DMS53 treated with DMSO at 0.1 percent for 48 hours (cell line): ENCODE results near the gene RHOXF1.
"Not testable (repeated sequence)": the region's sequence is repeated elsewhere in the genome, so short reads cannot be mapped to it uniquely, and the experiment has no call there.

Experiments used
- DNase-seq: peaks from one replicate; lab custom pipeline; 2025; ENCODE audit not compliant: unreplicated experiment; lab: John Stamatoyannopoulos, UW

The RHOXF1 gene

DNA sequence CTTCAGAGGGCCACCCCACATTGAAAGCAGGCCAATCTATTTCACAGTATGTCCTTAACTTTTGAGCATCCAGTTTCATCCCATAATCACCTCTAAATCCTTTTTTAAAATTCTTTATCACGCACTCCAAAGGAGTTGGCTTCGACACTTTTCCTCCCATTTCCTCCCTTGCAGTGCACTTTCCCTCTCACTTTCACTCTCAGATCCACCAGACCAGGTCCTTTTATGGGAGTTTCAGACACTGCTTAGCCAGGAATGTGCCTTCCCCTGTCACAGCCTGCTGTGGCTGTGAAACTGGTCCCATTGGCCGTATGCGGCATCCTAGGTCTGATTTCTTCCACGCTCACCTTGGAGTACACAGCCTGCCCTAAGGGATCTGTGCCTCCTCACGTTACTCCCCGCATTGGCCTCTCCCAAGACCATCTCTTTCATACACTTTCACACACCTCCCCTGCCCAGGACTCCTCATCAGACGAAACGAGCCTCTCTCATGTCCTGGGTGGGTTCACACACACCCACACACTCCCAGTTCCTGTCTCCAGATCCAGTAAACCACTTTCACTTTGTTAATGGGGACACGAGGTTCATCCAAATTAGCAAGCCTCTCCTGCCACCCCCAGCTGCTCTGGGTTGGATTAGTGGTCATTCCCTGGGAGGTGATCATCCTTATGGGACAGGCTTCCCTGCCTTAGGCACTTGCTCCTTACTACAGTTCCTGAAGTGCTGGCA is 28.3 kb downstream of the RHOXF1 start:
- no peak for DNase-seq

DNA sequence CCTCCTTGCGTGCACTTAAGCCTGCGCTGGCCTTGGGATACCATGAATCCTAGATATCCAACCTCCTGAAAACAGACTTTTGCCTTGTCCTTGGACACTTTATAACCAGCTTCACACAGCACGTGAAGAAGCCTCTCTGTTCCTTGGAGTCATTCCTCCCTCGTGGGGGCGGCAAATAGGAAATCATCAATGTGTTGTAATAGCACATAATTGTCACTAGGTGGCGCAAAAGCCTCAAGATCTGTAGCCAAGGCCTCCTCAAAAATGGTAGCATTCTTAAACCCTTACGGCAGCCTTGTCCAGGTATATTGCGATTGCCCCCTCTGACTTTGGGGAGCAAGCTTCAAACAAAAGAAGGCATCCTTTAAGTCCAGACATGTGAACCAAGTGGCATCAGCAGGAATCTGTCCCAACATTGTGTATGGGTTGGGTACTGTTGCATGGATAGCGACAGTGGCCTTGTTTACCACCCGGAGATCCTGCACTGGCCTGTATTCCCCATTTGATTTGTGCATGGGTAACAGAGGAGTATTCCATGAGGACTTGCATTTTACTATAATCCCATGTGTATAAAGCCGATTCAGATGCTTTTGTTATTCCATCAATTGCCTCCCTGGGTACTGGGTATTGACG is 30.0 kb downstream of the RHOXF1 start:
- DNase-seq = not testable (repeated sequence)

DNA sequence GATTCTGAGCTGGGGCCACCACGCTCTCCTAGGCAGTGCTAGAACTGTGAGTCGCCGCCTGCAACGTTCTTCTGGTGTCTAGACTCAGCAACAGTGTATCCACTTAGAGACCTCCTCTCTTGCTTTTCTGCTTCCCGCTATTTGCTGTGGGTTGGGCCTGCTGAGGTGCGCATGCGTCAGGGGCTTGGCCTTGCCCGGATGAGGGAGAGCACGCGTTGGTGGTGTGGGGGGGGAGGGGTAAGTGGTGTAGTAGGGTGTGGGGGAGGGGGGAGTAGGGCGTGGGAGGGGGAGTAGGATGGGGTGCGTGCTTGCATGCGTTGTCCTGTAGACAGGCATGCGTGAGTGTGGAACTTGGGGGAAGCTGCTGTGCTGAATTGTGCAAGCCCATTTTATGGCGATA is 38.1 kb downstream of the RHOXF1 start, which contains the start of gene RHOXF2B:
TSS of gene RHOXF2B (minus strand) at position 101 of the 400 bp plus-strand sequence. CDS start 138 bp downstream, outside the sequence.
- not testable (repeated sequence) for DNase-seq

DNA sequence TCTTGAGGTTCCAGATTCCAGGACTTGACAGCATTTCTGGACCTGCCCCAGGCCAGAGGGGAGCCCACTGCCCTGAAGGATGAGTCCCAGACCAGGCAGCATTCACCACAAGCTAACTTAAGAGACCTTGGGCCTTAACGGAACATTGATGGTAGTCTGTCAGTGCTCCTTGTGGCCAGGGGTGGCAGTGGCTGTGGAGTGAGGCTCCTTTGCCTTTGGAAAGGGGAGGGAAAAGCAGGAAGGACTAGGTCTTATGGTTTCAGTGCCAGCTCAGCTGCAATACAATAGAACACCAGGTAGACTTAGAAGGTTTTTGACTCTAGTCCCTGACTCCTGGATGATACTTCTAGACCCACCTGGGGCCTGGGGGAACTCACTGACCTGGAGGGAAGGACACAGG is 49.5 kb downstream of the RHOXF1 start:
- not testable (repeated sequence) for DNase-seq
